ENCODE results near the gene SUMO2. TPM values are rescaled to one million over a fixed set of nuclear protein-coding genes. Genes with fewer than 3 reads are reported as not detected.
A peak's percentile ranks its signal among the peaks of the same experiment; 100 is the strongest.

The SUMO2 gene
- total and polyA plus RNA-seq, 2 of the 13 experiments (the other 11 are each of a cell fraction or from before 2014, with no cell fraction given): 337 to 553 TPM

DNA sequence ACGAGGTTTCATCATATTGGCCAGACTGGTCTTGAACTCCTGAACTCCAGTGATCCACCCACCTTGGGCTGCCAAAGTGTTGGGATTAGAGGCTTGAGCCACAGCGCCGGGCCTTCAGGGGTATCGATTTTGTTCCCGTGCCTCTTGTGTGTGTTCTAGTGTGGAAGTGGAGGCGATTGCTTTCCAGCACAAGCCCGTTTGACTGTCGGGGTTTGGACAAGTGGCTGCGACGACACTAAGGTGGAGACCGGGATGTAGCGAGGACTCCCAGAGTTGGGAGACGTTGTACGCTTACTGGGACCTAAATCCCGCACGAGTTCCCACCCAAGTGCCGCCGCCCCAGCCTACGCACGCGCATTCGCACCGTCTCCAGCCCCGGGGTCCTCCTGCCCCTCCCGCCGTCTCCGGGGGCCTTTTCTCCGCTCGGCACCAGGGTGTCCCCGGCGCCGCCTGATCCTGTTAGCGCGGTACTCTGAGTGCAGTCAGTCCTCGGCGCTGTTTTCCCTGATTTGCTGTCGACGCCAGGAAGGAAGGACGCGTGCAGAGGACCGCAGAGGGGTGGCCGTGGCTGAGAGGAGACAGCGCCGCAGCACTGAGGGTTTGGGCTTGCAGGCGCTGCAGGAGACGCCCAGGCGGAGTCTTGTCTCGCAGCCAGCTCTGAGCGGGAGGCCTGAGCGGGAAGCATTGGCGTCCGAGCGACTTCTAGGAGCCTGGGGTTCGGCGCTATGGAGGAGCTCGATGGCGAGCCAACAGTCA lies 22.5 kb upstream of the SUMO2 start, which contains the start of gene NUP85 (continued):
- TF ChIP-seq MAF1 (CRISPR knock-in tag; IDR thresholded peaks at IDR 0.05; ENCODE audit: borderline replicate concordance) (no peak), KMT2B (CRISPR knock-in tag; IDR thresholded peaks at IDR 0.05) (peak; percentile 95), PHF5A (CRISPR knock-in tag; IDR thresholded peaks at IDR 0.05; ENCODE audit: low read depth, unreplicated experiment) (peak; percentile 90), ZKSCAN1 (IDR thresholded peaks at IDR 0.05; ENCODE audit: low read length) (peak; percentile 59), PAF1 (CRISPR knock-in tag; IDR thresholded peaks at IDR 0.05) (no peak), ZNF256 (CRISPR knock-in tag; conservative IDR thresholded peaks at IDR 0.05) (no peak; the same call in 1 of the 2 replicates), KDM6A (CRISPR knock-in tag; IDR thresholded peaks at IDR 0.05; ENCODE audit: low read depth) (peak; percentile 23; the same call in 1 of the 2 replicates), PAWR (CRISPR knock-in tag; IDR thresholded peaks at IDR 0.05; ENCODE audit: borderline replicate concordance) (0 out of 2 replicates have a peak, but pooled peaks have one; percentile 77), ERF (CRISPR knock-in tag; IDR thresholded peaks at IDR 0.05) (peak; percentile 92), AGO2 (optimal IDR thresholded peaks at IDR 0.05; ENCODE audit: low read depth, low read length) (peak; percentile 19), NCOR1 (IDR thresholded peaks at IDR 0.05; ENCODE audit: borderline replicate concordance, low read length) (peak; percentile 16; the same call in 1 of the 2 replicates), IKZF4 (CRISPR knock-in tag; IDR thresholded peaks at IDR 0.05; ENCODE audit: borderline replicate concordance, low read depth, not compliant biosample characterization) (no peak), THAP11 (CRISPR knock-in tag; IDR thresholded peaks at IDR 0.05) (peak; percentile 92), ZSCAN31 (CRISPR knock-in tag; IDR thresholded peaks at IDR 0.05; ENCODE audit: low read depth) (peak; percentile 60), KDM5B (CRISPR knock-in tag; IDR thresholded peaks at IDR 0.05; ENCODE audit: borderline replicate concordance) (peak; percentile 85), SATB2 (CRISPR knock-in tag; IDR thresholded peaks at IDR 0.05) (peak; percentile 90; the same call in 1 of the 2 replicates), DR1 (CRISPR knock-in tag; IDR thresholded peaks at IDR 0.05) (peak; percentile 95), FOXA1 (IDR thresholded peaks at IDR 0.05) (no peak), FOXA1 (CRISPR knock-in tag; IDR thresholded peaks at IDR 0.05) (0 out of 2 replicates have a peak, but pooled peaks have one; percentile 19), REXO4 (CRISPR knock-in tag; IDR thresholded peaks at IDR 0.05; ENCODE audit: borderline replicate concordance) (0 out of 2 replicates have a peak, but pooled peaks have one; percentile 6), ARHGAP35 (CRISPR knock-in tag; IDR thresholded peaks at IDR 0.05; ENCODE audit: borderline replicate concordance) (peak; percentile 93; the same call in 1 of the 2 replicates), SMARCC2 (IDR thresholded peaks at IDR 0.05) (no peak)
- TF ChIP-seq, protein P1, sequence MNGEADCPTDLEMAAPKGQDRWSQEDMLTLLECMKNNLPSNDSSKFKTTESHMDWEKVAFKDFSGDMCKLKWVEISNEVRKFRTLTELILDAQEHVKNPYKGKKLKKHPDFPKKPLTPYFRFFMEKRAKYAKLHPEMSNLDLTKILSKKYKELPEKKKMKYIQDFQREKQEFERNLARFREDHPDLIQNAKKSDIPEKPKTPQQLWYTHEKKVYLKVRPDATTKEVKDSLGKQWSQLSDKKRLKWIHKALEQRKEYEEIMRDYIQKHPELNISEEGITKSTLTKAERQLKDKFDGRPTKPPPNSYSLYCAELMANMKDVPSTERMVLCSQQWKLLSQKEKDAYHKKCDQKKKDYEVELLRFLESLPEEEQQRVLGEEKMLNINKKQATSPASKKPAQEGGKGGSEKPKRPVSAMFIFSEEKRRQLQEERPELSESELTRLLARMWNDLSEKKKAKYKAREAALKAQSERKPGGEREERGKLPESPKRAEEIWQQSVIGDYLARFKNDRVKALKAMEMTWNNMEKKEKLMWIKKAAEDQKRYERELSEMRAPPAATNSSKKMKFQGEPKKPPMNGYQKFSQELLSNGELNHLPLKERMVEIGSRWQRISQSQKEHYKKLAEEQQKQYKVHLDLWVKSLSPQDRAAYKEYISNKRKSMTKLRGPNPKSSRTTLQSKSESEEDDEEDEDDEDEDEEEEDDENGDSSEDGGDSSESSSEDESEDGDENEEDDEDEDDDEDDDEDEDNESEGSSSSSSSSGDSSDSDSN (CRISPR knock-in tag; IDR thresholded peaks at IDR 0.05): peak; percentile 73
- TF ChIP-seq, protein P2, sequence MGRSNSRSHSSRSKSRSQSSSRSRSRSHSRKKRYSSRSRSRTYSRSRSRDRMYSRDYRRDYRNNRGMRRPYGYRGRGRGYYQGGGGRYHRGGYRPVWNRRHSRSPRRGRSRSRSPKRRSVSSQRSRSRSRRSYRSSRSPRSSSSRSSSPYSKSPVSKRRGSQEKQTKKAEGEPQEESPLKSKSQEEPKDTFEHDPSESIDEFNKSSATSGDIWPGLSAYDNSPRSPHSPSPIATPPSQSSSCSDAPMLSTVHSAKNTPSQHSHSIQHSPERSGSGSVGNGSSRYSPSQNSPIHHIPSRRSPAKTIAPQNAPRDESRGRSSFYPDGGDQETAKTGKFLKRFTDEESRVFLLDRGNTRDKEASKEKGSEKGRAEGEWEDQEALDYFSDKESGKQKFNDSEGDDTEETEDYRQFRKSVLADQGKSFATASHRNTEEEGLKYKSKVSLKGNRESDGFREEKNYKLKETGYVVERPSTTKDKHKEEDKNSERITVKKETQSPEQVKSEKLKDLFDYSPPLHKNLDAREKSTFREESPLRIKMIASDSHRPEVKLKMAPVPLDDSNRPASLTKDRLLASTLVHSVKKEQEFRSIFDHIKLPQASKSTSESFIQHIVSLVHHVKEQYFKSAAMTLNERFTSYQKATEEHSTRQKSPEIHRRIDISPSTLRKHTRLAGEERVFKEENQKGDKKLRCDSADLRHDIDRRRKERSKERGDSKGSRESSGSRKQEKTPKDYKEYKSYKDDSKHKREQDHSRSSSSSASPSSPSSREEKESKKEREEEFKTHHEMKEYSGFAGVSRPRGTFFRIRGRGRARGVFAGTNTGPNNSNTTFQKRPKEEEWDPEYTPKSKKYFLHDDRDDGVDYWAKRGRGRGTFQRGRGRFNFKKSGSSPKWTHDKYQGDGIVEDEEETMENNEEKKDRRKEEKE (IDR thresholded peaks at IDR 0.05): no peak

All from HepG2 (cell line).